Right renal pelvis (tissue), 4 donors: ENCODE measurements around the gene ZNF763. TPM values are rescaled to one million over a fixed set of nuclear protein-coding genes. Genes with fewer than 3 reads are reported as not detected.
A peak's percentile ranks its signal among the peaks of the same experiment; 100 is the strongest.
"Not testable (repeated sequence)": the region's sequence is repeated elsewhere in the genome, so short reads cannot be mapped to it uniquely, and the experiment has no call there.

Source experiments
- DNase-seq, 4 donors: peaks; one replicate each; pipeline ENCODE4 v3.0.0-alpha.2; 2013; ENCODE audit warnings: low read depth in 4 of 4, low spot score in 3 of 4, missing footprints in 1 of 4
- polyA plus RNA-seq, 4 donors: library from polyadenylated mRNA; unstranded; fragments of 120-200 nt; gene quantifications; one replicate each; pipeline ENCODE4 v1.2.1, GENCODE V29; 2013; ENCODE audit not compliant: insufficient read length in 4 of 4

ZNF763 gene
- polyA plus RNA-seq, 4 donors: 8.0 to 10.7 (median 8.3) TPM

- no peak for DNase-seq
These were observed 5.3 kb downstream of the ZNF763 start for GRCh38 chr19:11970174-11970573.

DNA sequence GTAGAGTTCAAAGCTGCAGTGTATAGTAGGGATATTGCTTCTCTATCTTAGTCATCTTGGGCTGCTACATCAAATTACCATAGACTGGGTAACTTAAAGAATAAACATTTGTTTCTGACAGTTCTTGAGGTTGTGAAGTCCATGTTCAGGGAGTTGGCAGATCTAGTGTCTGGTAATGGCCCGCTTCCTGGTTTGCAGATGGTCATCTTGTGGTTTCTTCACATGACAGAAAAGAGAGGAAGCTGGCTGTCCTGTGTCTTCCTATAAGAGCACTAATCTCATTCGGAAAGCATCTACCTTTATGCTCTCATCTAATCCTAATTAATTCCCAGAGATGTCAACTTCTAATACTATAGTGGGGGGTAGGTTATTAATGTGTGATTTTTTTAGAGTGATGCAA is 6.2 kb downstream of the ZNF763 start:
- no peak for DNase-seq

GRCh38 chr19:11973019-11973810 is 8.4 kb downstream of the ZNF763 start:
- no peak for DNase-seq

- no peak for DNase-seq
These were observed 13.8 kb downstream of the ZNF763 start for GRCh38 chr19:11978492-11979100.

- DNase-seq: no peak
These were observed 14.7 kb downstream of the ZNF763 start for GRCh38 chr19:11979527-11979926.

DNA sequence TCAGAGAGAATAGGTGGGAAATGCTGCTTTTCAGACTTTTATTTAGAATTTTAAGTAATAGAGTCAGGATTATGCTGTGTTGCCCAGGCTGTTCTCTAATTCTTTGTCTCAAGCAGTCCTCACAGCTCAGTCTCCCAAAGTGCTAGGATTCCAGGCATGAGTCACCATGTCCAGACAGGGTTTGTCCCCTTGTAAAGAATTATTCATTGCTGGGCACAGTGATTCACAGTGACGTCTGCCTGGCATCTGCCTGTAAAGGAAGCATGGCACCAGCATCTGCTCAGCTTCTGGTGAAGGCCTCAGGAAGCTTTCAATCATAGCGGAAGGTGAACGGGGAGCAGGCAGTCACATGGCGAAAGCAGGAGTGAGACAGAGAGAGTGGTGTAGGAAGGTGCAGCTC is 17.7 kb downstream of the ZNF763 start:
- DNase-seq: no peak

DNA sequence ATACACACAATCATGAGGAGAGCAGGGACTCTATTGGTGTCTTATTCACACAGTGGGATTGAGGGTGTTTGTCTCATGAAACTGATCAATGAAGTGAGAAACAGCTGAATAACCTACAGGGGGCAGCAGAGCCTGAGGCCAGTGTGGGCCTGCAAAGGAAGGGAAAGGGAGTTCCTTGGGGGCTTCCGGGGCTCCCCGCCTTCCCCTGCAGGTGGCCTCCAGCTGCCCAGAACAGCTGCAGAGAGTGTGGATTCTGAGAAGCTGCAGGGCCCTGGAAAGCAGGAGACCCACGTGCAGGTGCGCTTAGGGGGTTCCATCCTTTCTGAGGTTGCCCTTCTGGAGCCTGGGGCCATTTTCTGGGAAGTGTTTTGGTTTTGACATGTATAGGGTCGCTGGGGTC is 20.1 kb downstream of the ZNF763 start:
- DNase-seq: no peak

DNA sequence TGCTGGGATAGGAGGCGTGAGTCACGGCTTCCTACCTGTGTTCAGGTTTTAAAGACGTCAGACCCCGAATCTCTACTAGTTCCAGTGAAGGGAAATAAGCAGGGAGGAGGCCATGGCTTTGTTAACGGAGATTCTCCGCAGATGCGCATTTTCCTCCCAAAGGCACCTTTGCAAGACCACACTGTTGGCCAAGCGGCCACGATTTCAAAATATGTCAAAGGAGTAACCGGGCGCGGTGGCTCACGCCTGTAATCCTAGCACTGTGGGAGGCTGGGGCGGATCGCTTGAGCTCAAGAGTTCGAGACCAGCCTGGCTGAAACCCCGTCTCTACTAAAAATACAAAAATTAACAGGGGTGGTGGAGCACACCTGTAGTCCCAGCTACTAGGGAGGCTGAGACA is 21.9 kb downstream of the ZNF763 start:
- DNase-seq: no peak

GRCh38 chr19:11987405-11988281 is 22.8 kb downstream of the ZNF763 start:
- DNase-seq: peak; percentile 76 to 89 (median 88)

- no peak for DNase-seq
These were observed 24.2 kb downstream of the ZNF763 start for GRCh38 chr19:11989112-11989456.

DNA sequence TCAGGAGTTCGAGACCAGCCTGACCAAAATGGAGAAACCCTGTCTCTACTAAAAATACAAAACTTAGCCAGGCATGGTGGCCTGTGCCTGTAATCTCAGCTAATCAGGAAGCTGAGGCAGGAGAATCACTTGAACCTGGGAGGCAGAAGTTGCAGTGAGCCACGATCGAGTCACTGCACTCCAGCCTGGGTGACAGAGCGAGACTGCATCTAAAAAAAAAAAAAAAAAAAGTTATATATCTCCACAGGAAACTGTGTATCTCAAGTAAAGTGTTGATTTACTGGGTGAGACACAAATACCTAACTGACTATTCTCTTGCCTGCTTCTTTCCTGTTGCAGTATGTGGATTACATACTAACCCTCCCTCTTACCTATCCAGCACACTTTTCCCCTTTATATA is 27.1 kb downstream of the ZNF763 start:
- not testable (repeated sequence) for DNase-seq

DNA sequence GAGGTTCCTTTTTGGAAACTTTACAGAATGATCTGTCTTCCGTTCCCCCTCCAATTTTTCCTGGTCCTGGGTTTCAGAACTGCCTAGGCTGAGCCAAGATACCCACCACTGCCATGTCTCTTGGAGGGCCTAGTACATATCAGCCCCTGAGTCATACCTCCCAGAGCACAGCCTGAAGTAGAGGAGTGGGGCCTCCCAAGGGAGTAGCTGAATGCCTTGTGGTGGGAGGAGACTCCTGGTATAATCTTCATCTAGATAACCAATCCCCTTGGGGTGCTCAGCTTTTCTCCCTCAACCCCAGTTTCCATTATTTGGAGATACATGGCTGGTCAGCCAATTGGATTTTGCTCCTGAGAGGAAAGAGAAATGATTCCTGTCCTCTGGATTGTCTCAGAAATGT is 30.3 kb downstream of the ZNF763 start:
- DNase-seq: no peak

DNA sequence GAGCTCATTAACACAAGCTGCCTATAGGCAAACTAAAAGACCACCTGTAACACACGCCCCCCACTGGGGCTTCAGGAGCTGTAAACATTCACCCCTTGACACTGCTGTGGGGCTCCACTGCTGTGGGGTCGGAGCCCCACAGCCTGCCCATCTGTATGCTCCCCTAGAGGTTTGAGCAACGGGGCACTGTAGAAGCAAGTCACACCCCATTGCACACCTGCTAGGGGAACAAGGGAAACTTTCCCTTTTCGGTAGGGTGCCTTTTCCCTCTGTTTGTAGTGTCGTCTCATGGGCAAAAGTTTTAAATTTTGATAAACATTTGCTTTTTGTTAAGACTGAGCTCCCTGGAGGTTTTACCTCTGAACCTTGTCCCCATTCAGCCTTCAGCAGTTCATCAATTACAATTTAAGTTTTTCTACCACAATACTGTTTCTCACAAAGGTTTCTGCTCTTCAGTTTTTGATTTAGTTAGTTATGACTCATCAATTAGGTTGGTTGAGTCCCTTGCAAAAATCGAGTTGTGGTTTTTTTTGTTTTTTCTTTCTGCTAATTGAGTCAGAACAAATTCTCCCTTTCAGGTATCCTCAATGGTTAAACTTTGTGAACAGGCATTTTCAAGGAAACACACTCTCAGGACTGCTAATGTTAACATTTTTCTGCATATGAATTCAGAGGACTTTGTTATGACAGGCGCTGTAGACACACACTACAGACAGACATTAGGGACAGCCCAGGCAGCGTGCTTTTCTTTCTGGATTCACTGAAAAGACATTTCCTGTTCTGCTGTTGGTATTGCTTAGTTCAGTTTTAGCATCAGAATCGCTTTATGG is 35.5 kb downstream of the ZNF763 start:
- DNase-seq: no peak

DNA sequence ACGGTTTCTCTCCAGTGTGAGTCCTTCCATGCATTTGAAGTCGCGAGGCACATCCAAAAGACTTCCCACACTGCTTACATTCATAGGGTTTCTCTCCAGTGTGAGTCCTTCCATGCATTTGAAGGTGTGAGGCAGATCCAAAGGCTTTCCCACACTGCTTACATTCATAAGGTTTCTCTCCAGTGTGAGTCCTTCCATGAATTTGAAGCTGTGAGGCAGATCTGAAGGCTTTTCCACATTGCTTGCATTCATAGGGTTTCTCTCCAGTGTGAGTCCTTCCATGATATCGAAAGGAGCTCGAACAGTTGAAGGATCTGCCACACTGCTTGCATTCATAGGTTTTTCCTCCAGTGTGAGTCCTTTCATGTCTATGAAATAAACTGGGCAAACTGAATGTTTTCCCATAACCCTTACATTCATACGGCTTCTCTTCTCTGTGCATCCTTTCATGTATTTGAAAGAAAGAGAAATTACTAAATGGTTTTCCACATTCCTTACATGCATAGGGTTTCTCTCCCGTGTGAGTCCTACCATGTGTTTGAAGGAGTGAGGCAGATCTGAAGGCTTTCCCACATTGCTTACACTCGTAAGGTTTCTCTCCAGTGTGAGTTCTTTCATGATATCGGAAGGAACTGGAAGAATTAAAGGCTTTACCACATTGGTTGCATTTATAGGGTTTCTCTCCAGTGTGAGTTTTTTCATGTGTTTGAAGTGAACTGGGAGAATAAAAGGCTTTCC is 50.3 kb downstream of the ZNF763 start:
- no peak for DNase-seq

GRCh38 chr19:12015753-12016116 is 50.9 kb downstream of the ZNF763 start:
- no peak for DNase-seq

Other genes starting within 250 kb of the ZNF763 start
- 10 to 100 TPM in 3 of 4 donors, 1 to 10 TPM in 1; 9.5 to 13.0 (median 12.4) TPM for gene ZNF823, start 226.1 kb upstream of the ZNF763 start, polyA plus RNA-seq
- 10 to 100 TPM; 15.3 to 19.2 (median 16.3) TPM for gene ZNF441, start 198.0 kb upstream of the ZNF763 start, polyA plus RNA-seq
- 1 to 10 TPM; 3.2 to 5.0 (median 4.0) TPM for gene ZNF491, start 166.5 kb upstream of the ZNF763 start, polyA plus RNA-seq
- gene ZNF440, start 150.8 kb upstream of the ZNF763 start, polyA plus RNA-seq: 10 to 100 TPM; 12.5 to 17.4 (median 14.5) TPM
- gene ZNF439, start 116.3 kb upstream of the ZNF763 start, polyA plus RNA-seq: 10 to 100 TPM; 17.3 to 24.1 (median 21.2) TPM
- gene ZNF69, start 77.3 kb upstream of the ZNF763 start, polyA plus RNA-seq: 10 to 100 TPM; 15.6 to 21.2 (median 17.4) TPM
- gene ZNF700, start 39.9 kb upstream of the ZNF763 start, polyA plus RNA-seq: 10 to 100 TPM; 15.0 to 21.3 (median 17.4) TPM
- gene ZNF433, start 70.6 kb downstream of the ZNF763 start, polyA plus RNA-seq: 10 to 100 TPM; 16.4 to 21.3 (median 17.4) TPM
- gene ZNF878, start 87.9 kb downstream of the ZNF763 start, polyA plus RNA-seq: 1 to 10 TPM in 3 of 4 donors, under 1 TPM in 1; 1.00 to 1.6 (median 1.3) TPM
- 10 to 100 TPM; 29.7 to 38.0 (median 32.1) TPM for gene ZNF844, start 99.7 kb downstream of the ZNF763 start, polyA plus RNA-seq
- gene ZNF20, start 175.3 kb downstream of the ZNF763 start, polyA plus RNA-seq: 1 to 10 TPM; 5.6 to 7.3 (median 7.2) TPM
- gene ZNF625, start 191.7 kb downstream of the ZNF763 start, polyA plus RNA-seq: 10 to 100 TPM; 13.5 to 15.9 (median 14.8) TPM
- gene ZNF136, start 198.1 kb downstream of the ZNF763 start, polyA plus RNA-seq: 10 to 100 TPM; 15.3 to 22.8 (median 20.0) TPM